ACHN (cell line): ENCODE measurements around the gene KRTAP10-3.

Experiments
- DNase-seq: peaks from one replicate; pipeline ENCODE4 v3.0.0-alpha.2; 2015
- in situ Hi-C: cut with HindIII; loops from 2 replicates; pipeline ENCODE4 v1.10.0; 2017; ENCODE audit warnings: low sequenced_read_pairs, low pct_ligation_motif_present, low pct_unique_long_range_greater_than_20kb

Gene KRTAP10-3

GRCh38 chr21:44512496-44513388 lies 45.9 kb downstream of the KRTAP10-3 start:
- no peak for DNase-seq
- in situ Hi-C loops, result no loop called here

- DNase-seq, result no peak
- in situ Hi-C loops, result no loop called here
Observed at GRCh38 chr21:44511938-44512275, 46.7 kb downstream of the KRTAP10-3 start.

GRCh38 chr21:44511219-44511937 lies 47.2 kb downstream of the KRTAP10-3 start:
- in situ Hi-C loops, result no loop called here
- no peak for DNase-seq

GRCh38 chr21:44510508-44511218 lies 47.9 kb downstream of the KRTAP10-3 start:
- peak; percentile 47 for DNase-seq
- in situ Hi-C loops, result no loop called here

GRCh38 chr21:44510109-44510507 lies 48.5 kb downstream of the KRTAP10-3 start:
- in situ Hi-C loops, result no loop called here

GRCh38 chr21:44509539-44509938 lies 49.1 kb downstream of the KRTAP10-3 start:
- in situ Hi-C loops, result no loop called here
- DNase-seq, result peak; percentile 67

More at GRCh38 chr21:44510109-44510507, 48.5 kb downstream of the KRTAP10-3 start:
- no peak for DNase-seq

GRCh38 chr21:44508711-44509445 lies 49.7 kb downstream of the KRTAP10-3 start:
- in situ Hi-C loops, result no loop called here
- no peak for DNase-seq

GRCh38 chr21:44508426-44508710 lies 50.2 kb downstream of the KRTAP10-3 start:
- no peak for DNase-seq
- in situ Hi-C loops, result no loop called here
